ENCODE results near the gene CHST11. TPM values are rescaled to one million over a fixed set of nuclear protein-coding genes. Genes with fewer than 3 reads are reported as not detected.

CHST11 gene
- total RNA-seq, 1 experiment from 2014 or later = 6.7 TPM

GRCh38 chr12:104676636-104677035, 219.9 kb downstream of the CHST11 start:
- H2BK12ac ChIP-seq (ENCODE audit: insufficient read length, low read depth, low read length) = no peak overlapping the region
- no peak overlapping the region for H2AFZ ChIP-seq (ENCODE audit: low read length)
- H2BK5ac ChIP-seq (ENCODE audit: insufficient read length, low read length) = no peak overlapping the region
- no peaks in the 10 kb centered on the region for H3K27me3 ChIP-seq (ENCODE audit: insufficient read depth, low read length)
- H4K5ac ChIP-seq (ENCODE audit: insufficient read length, low read depth, low read length) = no peak overlapping the region
- TF ChIP-seq CTCF (conservative IDR thresholded peaks at IDR 0.05) = no peak
- Mint-ChIP-seq H3K4me3 (no peak overlapping the region), H3K27ac (peak overlapping the region in 1 of 3 experiments; percentile 19; a peak in 2 of 7 replicates), H3K36me3 (ENCODE audit: insufficient read depth in 1 of 3, low read depth in 3 of 3) (no peaks in the 10 kb centered on the region), H3K4me1 (peaks cover 27 to 30% of the 10 kb centered on the region in 2 experiments), H3K9me3 (no peaks in the 10 kb centered on the region), H3K27me3 (ENCODE audit: low read depth) (no peaks in the 10 kb centered on the region)
- no peaks in the 10 kb centered on the region for H3K79me1 ChIP-seq (ENCODE audit: insufficient read depth, low read depth, low read length, poor library complexity, severe bottlenecking)
- no peak overlapping the region for H3K14ac ChIP-seq (ENCODE audit: insufficient read depth, low read length)
- H3K4me2 ChIP-seq (ENCODE audit: insufficient read depth, insufficient read length, low read length) = no peak overlapping the region
- H2BK15ac ChIP-seq (ENCODE audit: low read depth, low read length) = no peak overlapping the region
- no peak overlapping the region for H3K9ac ChIP-seq (ENCODE audit: extremely low read depth, insufficient read length, low read length)
- H3K79me2 ChIP-seq (ENCODE audit: insufficient read depth, low read length) = no peaks in the 10 kb centered on the region
- H3K4me1 ChIP-seq (ENCODE audit: insufficient read depth, low read length) = peaks cover 2% of the 10 kb centered on the region; the same call in 1 of the 2 replicates
- no peak overlapping the region for H2BK120ac ChIP-seq (ENCODE audit: low read depth, low read length, poor library complexity, severe bottlenecking)
- H3K27ac ChIP-seq (ENCODE audit: insufficient read length, low read depth, low read length) = no peak overlapping the region
- DNase-seq = no peak
- no peak overlapping the region for H2BK20ac ChIP-seq (ENCODE audit: low read depth, low read length, poor library complexity, severe bottlenecking)
- H3K56ac ChIP-seq (ENCODE audit: insufficient read length, low read depth, low read length) = no peak overlapping the region
- no peak overlapping the region for H3K18ac ChIP-seq (ENCODE audit: insufficient read length, low read depth, low read length)
- H3T11ph ChIP-seq (ENCODE audit: low read length) = no peak overlapping the region
- H4K8ac ChIP-seq (replicated peaks; ENCODE audit: insufficient read length, low read depth, low read length) = no peak overlapping the region
- no peak overlapping the region for H2AK5ac ChIP-seq (ENCODE audit: insufficient read length, low read length)
- H4K20me1 ChIP-seq (ENCODE audit: control insufficient read depth, insufficient read depth, insufficient read length) = no peaks in the 10 kb centered on the region
- no peaks in the 10 kb centered on the region for H3K9me3 ChIP-seq (ENCODE audit: control insufficient read depth, low read depth, low read length)
- no peaks in the 10 kb centered on the region for H3K23me2 ChIP-seq (ENCODE audit: insufficient read length, low read depth, low read length, poor library complexity, severe bottlenecking)
- no CpG with 5 or more reads among the region's 8 CpGs for WGBS (ENCODE audit: extremely low coverage, insufficient read length, low lambda C conversion rate)
- no peak overlapping the region for H3K23ac ChIP-seq (ENCODE audit: insufficient read length, low read depth, low read length)
- H4K91ac ChIP-seq (ENCODE audit: insufficient read length, low read depth, low read length) = no peak overlapping the region
- H3K4ac ChIP-seq (ENCODE audit: low read depth, low read length) = no peak overlapping the region
